GM18526 (cell line): ENCODE measurements around the gene CENPB.

Experiments
- POLR2A ChIP-seq: IDR thresholded peaks from 3 replicates; pipeline ENCODE4 v1.6.1; 2011; ENCODE audit not compliant: insufficient read length; ENCODE audit errors: extremely low read depth

The CENPB gene

GRCh38 chr20:3786665-3787323, at the start of gene CENPB:
CENPB (minus strand) TSS chr20:3786740; CDS start chr20:3786483, 257 bp downstream.
- TF ChIP-seq POLR2A, result peak; percentile 47

- no peak for TF ChIP-seq POLR2A
These were observed 49.6 kb upstream of the CENPB start for GRCh38 chr20:3836132-3836531.

- TF ChIP-seq POLR2A, result no peak
These were observed 42.3 kb upstream of the CENPB start for GRCh38 chr20:3828798-3829197.

- TF ChIP-seq POLR2A, result no peak
These were observed 39.9 kb upstream of the CENPB start for GRCh38 chr20:3826420-3826819.

- no peak for TF ChIP-seq POLR2A
These were observed 39.0 kb upstream of the CENPB start for GRCh38 chr20:3825526-3825925.

- TF ChIP-seq POLR2A, result no peak
These were observed 37.3 kb upstream of the CENPB start for GRCh38 chr20:3823881-3824280.

GRCh38 chr20:3821996-3822395, 35.5 kb upstream of the CENPB start:
- TF ChIP-seq POLR2A, result no peak

- TF ChIP-seq POLR2A, result no peak
These were observed 34.6 kb upstream of the CENPB start for GRCh38 chr20:3820901-3821727.

- peak; percentile 79 for TF ChIP-seq POLR2A
These were observed 33.7 kb upstream of the CENPB start, which contains the start of gene AP5S1 for GRCh38 chr20:3820048-3820900. AP5S1 (plus strand) TSS chr20:3820547; CDS start chr20:3822118, 1,571 bp downstream.

- no peak for TF ChIP-seq POLR2A
These were observed 33.0 kb upstream of the CENPB start for GRCh38 chr20:3819411-3820047.

- no peak for TF ChIP-seq POLR2A
These were observed 31.9 kb upstream of the CENPB start for GRCh38 chr20:3818155-3819151.

GRCh38 chr20:3815703-3816315, 29.3 kb upstream of the CENPB start:
- TF ChIP-seq POLR2A, result no peak

GRCh38 chr20:3814928-3815495, 28.5 kb upstream of the CENPB start:
- no peak for TF ChIP-seq POLR2A
